OCI-LY1 (cell line): Measurements from ENCODE around the gene FOXJ3.

Experiments used
- CTCF ChIP-seq: fragments of 200-600 bp; sonication (generic), shearing (Covaris generic); IDR thresholded peaks from 2 replicates; pipeline ENCODE4 v1.5.1; 2017; ENCODE audit warnings: mild to moderate bottlenecking, antibody characterized with exemption, low read length, moderate library complexity, mixed read lengths
- EZH2 ChIP-seq: fragments of 200-600 bp; sonication (generic), shearing (Covaris generic); IDR thresholded peaks from 2 replicates; pipeline ENCODE4 v1.8.0; 2017; ENCODE audit warnings: borderline replicate concordance, mixed run types, mild to moderate bottlenecking, antibody characterized with exemption, low read length, moderate library complexity, mixed read lengths

- no peak for TF ChIP-seq CTCF
- TF ChIP-seq EZH2 = no peak
Observed at GRCh38 chr1:42179900-42180329, 155.1 kb downstream of the FOXJ3 start.
